Astrocyte (in vitro differentiated cells and primary cell): ENCODE data around the gene STK11IP.

Experiments
- CTCF ChIP-seq: IDR thresholded peaks from 2 replicates; pipeline ENCODE4 v1.5.1; 2011; ENCODE audit warnings: low read depth, mild to moderate bottlenecking, inconsistent platforms, low read length, moderate library complexity; ENCODE audit not compliant: insufficient read depth
- EZH2 ChIP-seq: IDR thresholded peaks from 2 replicates; pipeline ENCODE4 v1.6.1; 2012; ENCODE audit warnings: mild to moderate bottlenecking, low read length, inconsistent platforms; ENCODE audit not compliant: insufficient read depth

GRCh38 chr2:219656526-219656925 lies 58.9 kb downstream of the STK11IP start:
- TF ChIP-seq CTCF (no peak), EZH2 (no peak)
